Fibroblast of pulmonary artery (primary cell): ENCODE data around the gene RPGRIP1.

Source experiments
- DNase-seq: peaks from one replicate; pipeline ENCODE4 v3.0.0-alpha.2; 2010; ENCODE audit warnings: low read depth
- H3K4me3 ChIP-seq: replicated peaks from 2 replicates; pipeline ENCODE4 v1.5.1; 2011; ENCODE audit warnings: low read depth, mild to moderate bottlenecking, control low read depth, low read length, moderate library complexity
- TF ChIP-seq, protein P1 (sequence below): IDR thresholded peaks from 2 replicates; pipeline ENCODE4 v1.5.1; 2011; ENCODE audit warnings: mild to moderate bottlenecking, control low read depth, low read length, inconsistent platforms; ENCODE audit errors: missing control alignments

The RPGRIP1 gene

DNA sequence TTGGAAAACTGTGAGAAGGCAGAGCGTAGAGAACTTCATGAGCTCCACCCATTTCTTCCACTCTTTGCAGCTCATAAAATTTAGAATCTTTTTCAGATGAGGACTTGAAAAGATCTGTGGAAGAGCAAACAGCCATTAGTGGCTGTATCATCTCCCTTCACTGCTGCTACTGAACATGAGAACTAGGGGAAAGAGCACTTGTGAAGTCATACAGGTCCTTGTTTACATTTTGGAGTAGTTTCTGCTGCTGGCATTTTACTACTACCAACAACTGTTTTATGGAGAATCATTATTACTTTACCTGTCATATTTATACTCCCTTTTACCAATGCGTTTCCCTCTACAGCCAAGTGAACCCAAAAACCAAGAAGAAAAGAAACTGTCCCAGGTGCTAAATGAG lies 41.0 kb downstream of the RPGRIP1 start:
- TF ChIP-seq, protein P1, sequence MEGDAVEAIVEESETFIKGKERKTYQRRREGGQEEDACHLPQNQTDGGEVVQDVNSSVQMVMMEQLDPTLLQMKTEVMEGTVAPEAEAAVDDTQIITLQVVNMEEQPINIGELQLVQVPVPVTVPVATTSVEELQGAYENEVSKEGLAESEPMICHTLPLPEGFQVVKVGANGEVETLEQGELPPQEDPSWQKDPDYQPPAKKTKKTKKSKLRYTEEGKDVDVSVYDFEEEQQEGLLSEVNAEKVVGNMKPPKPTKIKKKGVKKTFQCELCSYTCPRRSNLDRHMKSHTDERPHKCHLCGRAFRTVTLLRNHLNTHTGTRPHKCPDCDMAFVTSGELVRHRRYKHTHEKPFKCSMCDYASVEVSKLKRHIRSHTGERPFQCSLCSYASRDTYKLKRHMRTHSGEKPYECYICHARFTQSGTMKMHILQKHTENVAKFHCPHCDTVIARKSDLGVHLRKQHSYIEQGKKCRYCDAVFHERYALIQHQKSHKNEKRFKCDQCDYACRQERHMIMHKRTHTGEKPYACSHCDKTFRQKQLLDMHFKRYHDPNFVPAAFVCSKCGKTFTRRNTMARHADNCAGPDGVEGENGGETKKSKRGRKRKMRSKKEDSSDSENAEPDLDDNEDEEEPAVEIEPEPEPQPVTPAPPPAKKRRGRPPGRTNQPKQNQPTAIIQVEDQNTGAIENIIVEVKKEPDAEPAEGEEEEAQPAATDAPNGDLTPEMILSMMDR: no peak
- DNase-seq: no peak
- no peak overlapping the region for H3K4me3 ChIP-seq

DNA sequence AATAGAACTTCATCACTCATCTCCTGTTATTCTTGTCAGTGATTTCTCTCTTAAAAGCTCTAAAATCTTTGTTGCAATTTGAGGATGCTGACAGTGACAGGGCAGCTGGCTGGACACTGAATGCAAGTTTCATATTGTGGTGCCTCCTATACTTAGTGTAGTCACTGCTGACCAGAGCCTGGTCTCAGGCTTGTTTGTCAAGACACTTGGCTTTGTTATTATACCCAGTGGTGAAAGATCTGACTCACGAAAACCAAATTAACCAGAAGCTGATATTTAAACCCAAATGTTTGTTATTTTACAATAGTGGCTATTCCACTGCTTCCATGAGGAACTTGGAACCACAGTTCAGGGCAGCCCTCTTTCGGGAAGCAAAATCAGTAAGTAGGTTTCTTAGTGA lies 42.8 kb downstream of the RPGRIP1 start:
- TF ChIP-seq, protein P1: no peak
- DNase-seq: no peak
- no peak overlapping the region for H3K4me3 ChIP-seq

DNA sequence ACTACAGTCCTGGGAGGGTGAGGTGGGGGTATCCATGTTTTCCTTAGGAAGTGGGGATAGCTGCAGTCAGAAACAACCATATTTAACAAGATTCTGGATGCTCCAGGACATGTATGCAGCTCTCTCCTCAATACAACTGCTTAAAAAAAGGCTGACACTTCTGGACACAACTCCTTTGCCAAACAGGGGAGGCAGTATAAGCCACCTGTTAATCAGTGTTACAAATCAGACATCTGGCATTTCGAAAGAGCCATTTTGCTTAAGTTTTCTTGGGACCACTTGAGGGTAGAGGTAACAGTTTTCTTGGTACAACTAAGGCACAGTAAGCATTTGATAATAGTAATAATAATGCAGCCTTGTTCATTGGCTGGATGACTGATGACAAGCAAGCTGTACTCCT lies 47.1 kb downstream of the RPGRIP1 start:
- no peak overlapping the region for H3K4me3 ChIP-seq
- peak; percentile 6 for DNase-seq
- TF ChIP-seq, protein P1: no peak
